ENCODE results near the gene REM1.

REM1 gene

DNA sequence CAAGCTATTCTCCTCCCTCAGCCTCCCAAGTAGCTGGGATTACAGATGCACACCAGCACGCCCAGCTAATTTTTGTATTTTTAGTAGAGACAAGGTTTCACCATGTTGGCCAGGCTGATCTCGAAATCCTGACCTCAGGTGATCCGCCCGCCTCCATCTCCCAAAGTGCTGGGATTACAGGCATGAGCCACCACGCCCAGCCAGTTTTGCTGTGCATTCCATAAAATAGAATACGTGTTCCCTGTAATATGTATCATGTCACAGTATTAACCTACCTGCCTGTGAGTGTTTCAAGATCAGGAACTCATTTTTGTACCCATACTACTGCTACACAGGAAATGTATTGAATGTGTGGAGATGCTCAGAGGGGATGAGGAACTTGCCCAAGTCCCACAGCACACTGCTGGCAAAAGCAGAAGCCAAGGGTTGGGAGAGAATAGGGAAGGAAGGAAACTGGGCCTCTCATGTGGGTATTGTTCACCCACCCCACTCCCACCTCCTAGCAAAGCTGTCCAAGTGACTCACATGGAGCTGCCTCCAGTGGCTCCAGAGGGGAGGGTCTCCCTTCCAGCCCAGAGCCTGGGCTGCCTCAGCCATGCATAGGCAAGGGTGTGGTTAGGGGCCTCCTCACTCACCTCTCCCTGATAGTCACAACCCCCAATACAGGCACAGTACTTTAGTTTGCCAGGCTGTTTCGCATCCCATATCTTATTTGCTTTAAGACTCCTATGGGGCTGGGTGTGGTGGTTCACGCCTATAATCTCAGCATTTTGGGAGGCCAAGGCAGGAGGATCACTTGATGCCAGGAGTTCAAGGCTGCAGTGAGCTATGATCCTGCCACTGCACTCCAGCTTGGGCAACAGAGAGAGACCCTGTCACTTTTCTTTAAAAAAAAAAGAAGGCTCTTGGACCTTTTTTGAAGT lies 48.5 kb downstream of the REM1 start:
- DNase-seq (ENCODE audit: low read depth), result no peak

- no peak for DNase-seq (ENCODE audit: low read depth)
Observed at GRCh38 chr20:31527266-31527665, 52.2 kb downstream of the REM1 start.

Measured in T follicular helper cell (primary cell).